Measurements from ENCODE around the gene YARS2. TPM values are rescaled to one million over a fixed set of nuclear protein-coding genes. Genes with fewer than 3 reads are reported as not detected.

Gene YARS2
- total RNA-seq, 1 experiment from 2014 or later, result 48.7 TPM

DNA sequence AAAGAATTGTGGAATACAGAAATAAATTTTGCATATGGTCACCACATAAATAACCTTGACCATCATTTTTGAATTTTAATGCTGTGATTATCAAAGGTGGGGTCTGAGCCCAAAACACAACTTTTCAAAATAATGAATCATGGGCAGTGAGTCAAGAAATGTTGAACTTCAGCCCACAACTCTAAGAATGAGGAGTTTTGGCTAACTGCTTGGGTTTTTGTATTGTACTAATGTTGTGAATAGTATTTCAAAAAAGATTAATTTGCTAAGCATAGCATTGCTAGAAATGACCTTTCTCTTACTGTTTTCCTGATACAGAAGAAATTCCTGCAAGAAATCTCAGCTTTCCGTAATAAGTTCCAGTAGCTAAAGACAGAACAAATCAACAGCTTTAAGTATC, 24.4 kb upstream of the YARS2 start:
- Histone ChIP-seq H3K36me3 (ENCODE audit: control insufficient read depth, insufficient read depth, low read length) (no peaks in the 10 kb centered on the region), H3K9me3 (no peaks in the 10 kb centered on the region), H3K4me1 (0 out of 2 replicates have a peak, but pooled peaks cover 6% of the 10 kb centered on the region), H3K27me3 (replicated peaks; ENCODE audit: control insufficient read depth, insufficient read depth, low read length) (no peaks in the 10 kb centered on the region), H3K4me3 (ENCODE audit: low read depth, low read length) (no peak overlapping the region)
- Mint-ChIP-seq H3K36me3 (ENCODE audit: insufficient read depth, unreplicated experiment) (peaks cover 21% of the 10 kb centered on the region), H3K9me3 (ENCODE audit: unreplicated experiment) (no peaks in the 10 kb centered on the region), H3K27ac (ENCODE audit: unreplicated experiment) (no peak overlapping the region), H3K4me3 (ENCODE audit: unreplicated experiment) (no peak overlapping the region), H3K27me3 (ENCODE audit: insufficient read depth, unreplicated experiment) (no peaks in the 10 kb centered on the region), H3K4me1 (ENCODE audit: low read depth, unreplicated experiment) (peaks cover 7% of the 10 kb centered on the region)
- DNase-seq, result no peak
- TF ChIP-seq, protein P1, sequence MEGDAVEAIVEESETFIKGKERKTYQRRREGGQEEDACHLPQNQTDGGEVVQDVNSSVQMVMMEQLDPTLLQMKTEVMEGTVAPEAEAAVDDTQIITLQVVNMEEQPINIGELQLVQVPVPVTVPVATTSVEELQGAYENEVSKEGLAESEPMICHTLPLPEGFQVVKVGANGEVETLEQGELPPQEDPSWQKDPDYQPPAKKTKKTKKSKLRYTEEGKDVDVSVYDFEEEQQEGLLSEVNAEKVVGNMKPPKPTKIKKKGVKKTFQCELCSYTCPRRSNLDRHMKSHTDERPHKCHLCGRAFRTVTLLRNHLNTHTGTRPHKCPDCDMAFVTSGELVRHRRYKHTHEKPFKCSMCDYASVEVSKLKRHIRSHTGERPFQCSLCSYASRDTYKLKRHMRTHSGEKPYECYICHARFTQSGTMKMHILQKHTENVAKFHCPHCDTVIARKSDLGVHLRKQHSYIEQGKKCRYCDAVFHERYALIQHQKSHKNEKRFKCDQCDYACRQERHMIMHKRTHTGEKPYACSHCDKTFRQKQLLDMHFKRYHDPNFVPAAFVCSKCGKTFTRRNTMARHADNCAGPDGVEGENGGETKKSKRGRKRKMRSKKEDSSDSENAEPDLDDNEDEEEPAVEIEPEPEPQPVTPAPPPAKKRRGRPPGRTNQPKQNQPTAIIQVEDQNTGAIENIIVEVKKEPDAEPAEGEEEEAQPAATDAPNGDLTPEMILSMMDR (IDR thresholded peaks at IDR 0.05; ENCODE audit: insufficient read depth in 1 of 2, low read depth in 1 of 2, low read length in 1 of 2, severe bottlenecking in 1 of 2, unreplicated experiment in 1 of 2), result no peak
- POLR2A ChIA-PET, result no interaction called here
- CTCF ChIA-PET, result interaction anchor here (0.5 to 0.6 kb wide), 2 partner anchors 22 to 137 kb away, joined by 3 read pairs; no protein-coding TSS in a partner anchor
- intact Hi-C loops (cut with micrococcal nuclease; ENCODE audit: unreplicated experiment), result no loop called here
- BruUV-seq (replicated peaks), result no TSS peak

GRCh38 chr12:32777691-32778175, 22.0 kb upstream of the YARS2 start:
- no peaks in the 10 kb centered on the region for H3K27me3 Mint-ChIP-seq (ENCODE audit: insufficient read depth, unreplicated experiment)
- H3K4me1 ChIP-seq, result 0 out of 2 replicates have a peak, but pooled peaks cover 6% of the 10 kb centered on the region
- no peaks in the 10 kb centered on the region for H3K9me3 Mint-ChIP-seq (ENCODE audit: unreplicated experiment)
- BruUV-seq (replicated peaks), result no TSS peak
- no peak overlapping the region for H3K4me3 Mint-ChIP-seq (ENCODE audit: unreplicated experiment)
- no peaks in the 10 kb centered on the region for H3K9me3 ChIP-seq
- peaks cover 12% of the 10 kb centered on the region for H3K4me1 Mint-ChIP-seq (ENCODE audit: low read depth, unreplicated experiment)
- no peaks in the 10 kb centered on the region for H3K27me3 ChIP-seq (replicated peaks; ENCODE audit: control insufficient read depth, insufficient read depth, low read length)
- ChIA-PET CTCF (interaction anchor here (1.1 kb wide), 1 partner anchor 22 kb away, joined by 3 read pairs; the partner anchor contains the start of gene YARS2), POLR2A (no interaction called here)
- DNase-seq, result no peak
- H3K36me3 Mint-ChIP-seq (ENCODE audit: insufficient read depth, unreplicated experiment), result peaks cover 4% of the 10 kb centered on the region
- H3K4me3 ChIP-seq (ENCODE audit: low read depth, low read length), result no peak overlapping the region
- no peaks in the 10 kb centered on the region for H3K36me3 ChIP-seq (ENCODE audit: control insufficient read depth, insufficient read depth, low read length)
- intact Hi-C loops (cut with micrococcal nuclease; ENCODE audit: unreplicated experiment), result no loop called here
- TF ChIP-seq, protein P1 (IDR thresholded peaks at IDR 0.05; ENCODE audit: insufficient read depth in 1 of 2, low read depth in 1 of 2, low read length in 1 of 2, severe bottlenecking in 1 of 2, unreplicated experiment in 1 of 2), result no peak
- H3K27ac Mint-ChIP-seq (ENCODE audit: unreplicated experiment), result no peak overlapping the region

DNA sequence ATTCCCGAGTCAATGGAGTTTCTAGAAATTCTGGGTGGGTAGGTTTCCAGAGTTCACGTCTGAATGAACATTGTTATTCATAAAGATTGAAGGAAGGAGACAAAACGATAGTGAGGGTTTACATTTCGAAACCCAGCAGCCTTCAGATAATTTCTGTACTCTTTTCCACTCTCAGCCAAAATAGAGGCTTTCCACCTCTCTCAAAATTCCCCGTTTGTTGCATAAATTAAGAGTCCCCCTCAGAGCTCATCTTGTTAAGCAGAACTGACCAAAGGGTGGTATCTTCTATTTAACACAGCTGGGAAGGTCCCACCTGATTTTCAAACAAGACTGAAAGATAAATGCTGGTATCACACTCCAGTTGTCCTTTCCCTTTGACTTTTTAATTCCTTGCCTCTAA, 21.5 kb upstream of the YARS2 start:
- Histone ChIP-seq H3K4me3 (ENCODE audit: low read depth, low read length) (no peak overlapping the region), H3K9me3 (no peaks in the 10 kb centered on the region), H3K27me3 (replicated peaks; ENCODE audit: control insufficient read depth, insufficient read depth, low read length) (no peaks in the 10 kb centered on the region), H3K4me1 (0 out of 2 replicates have a peak, but pooled peaks cover 6% of the 10 kb centered on the region), H3K36me3 (ENCODE audit: control insufficient read depth, insufficient read depth, low read length) (no peaks in the 10 kb centered on the region)
- Mint-ChIP-seq H3K9me3 (ENCODE audit: unreplicated experiment) (no peaks in the 10 kb centered on the region), H3K36me3 (ENCODE audit: insufficient read depth, unreplicated experiment) (peaks cover 2% of the 10 kb centered on the region), H3K27ac (ENCODE audit: unreplicated experiment) (no peak overlapping the region), H3K4me1 (ENCODE audit: low read depth, unreplicated experiment) (peaks cover 12% of the 10 kb centered on the region), H3K4me3 (ENCODE audit: unreplicated experiment) (no peak overlapping the region), H3K27me3 (ENCODE audit: insufficient read depth, unreplicated experiment) (no peaks in the 10 kb centered on the region)
- no TSS peak for BruUV-seq (replicated peaks)
- DNase-seq, result no peak
- ChIA-PET POLR2A (no interaction called here), CTCF (interaction anchor here (1.1 kb wide), 1 partner anchor 22 kb away, joined by 3 read pairs; the partner anchor contains the start of gene YARS2)
- intact Hi-C loops (cut with micrococcal nuclease; ENCODE audit: unreplicated experiment), result no loop called here
- TF ChIP-seq, protein P1 (IDR thresholded peaks at IDR 0.05; ENCODE audit: insufficient read depth in 1 of 2, low read depth in 1 of 2, low read length in 1 of 2, severe bottlenecking in 1 of 2, unreplicated experiment in 1 of 2), result no peak

All from Caco-2 (cell line).